HG03460 (cell line): ENCODE results near the gene GPR107.

ENCODE experiments used
- ATAC-seq: cut with Tn5 transposase; IDR thresholded peaks from one replicate; pipeline ENCODE4 v1.9.1; 2021; ENCODE audit not compliant: unreplicated experiment

The GPR107 gene

GRCh38 chr9:130053109-130053503, 600 bp upstream of the GPR107 start:
- no peak for ATAC-seq

- no peak for ATAC-seq
Observed at GRCh38 chr9:130054325-130054786, 650 bp downstream of the GPR107 start.

- no peak for ATAC-seq
Observed at GRCh38 chr9:130054820-130055219, 1.1 kb downstream of the GPR107 start.

- no peak for ATAC-seq
Observed at GRCh38 chr9:130058154-130058553, 4.4 kb downstream of the GPR107 start.

GRCh38 chr9:130058887-130059286, 5.2 kb downstream of the GPR107 start:
- ATAC-seq, result no peak

- ATAC-seq, result no peak
Observed at GRCh38 chr9:130060296-130060695, 6.6 kb downstream of the GPR107 start.

- no peak for ATAC-seq
Observed at GRCh38 chr9:130062750-130063149, 9.0 kb downstream of the GPR107 start.

- ATAC-seq, result no peak
Observed at GRCh38 chr9:130064621-130065020, 10.9 kb downstream of the GPR107 start.

GRCh38 chr9:130069048-130069447, 15.3 kb downstream of the GPR107 start:
- no peak for ATAC-seq

GRCh38 chr9:130072515-130073235, 19.0 kb downstream of the GPR107 start:
- ATAC-seq, result no peak

GRCh38 chr9:130073373-130073772, 19.7 kb downstream of the GPR107 start:
- no peak for ATAC-seq

GRCh38 chr9:130078547-130078946, 24.8 kb downstream of the GPR107 start:
- no peak for ATAC-seq

GRCh38 chr9:130084337-130084736, 30.6 kb downstream of the GPR107 start:
- no peak for ATAC-seq

- ATAC-seq, result no peak
Observed at GRCh38 chr9:130088051-130088450, 34.3 kb downstream of the GPR107 start.

- ATAC-seq, result no peak
Observed at GRCh38 chr9:130089141-130089540, 35.4 kb downstream of the GPR107 start.

GRCh38 chr9:130090915-130091314, 37.2 kb downstream of the GPR107 start:
- ATAC-seq, result no peak

- no peak for ATAC-seq
Observed at GRCh38 chr9:130092910-130093309, 39.2 kb downstream of the GPR107 start.

GRCh38 chr9:130095872-130096271, 42.2 kb downstream of the GPR107 start:
- ATAC-seq, result no peak

GRCh38 chr9:130100681-130101080, 47.0 kb downstream of the GPR107 start:
- ATAC-seq, result no peak

- ATAC-seq, result no peak
Observed at GRCh38 chr9:130101915-130102314, 48.2 kb downstream of the GPR107 start.

GRCh38 chr9:130104491-130105193, 50.9 kb downstream of the GPR107 start:
- no peak for ATAC-seq

- no peak for ATAC-seq
Observed at GRCh38 chr9:130106860-130107233, 53.1 kb downstream of the GPR107 start.
